Measurements from ENCODE around the gene SLC5A10.

DNA sequence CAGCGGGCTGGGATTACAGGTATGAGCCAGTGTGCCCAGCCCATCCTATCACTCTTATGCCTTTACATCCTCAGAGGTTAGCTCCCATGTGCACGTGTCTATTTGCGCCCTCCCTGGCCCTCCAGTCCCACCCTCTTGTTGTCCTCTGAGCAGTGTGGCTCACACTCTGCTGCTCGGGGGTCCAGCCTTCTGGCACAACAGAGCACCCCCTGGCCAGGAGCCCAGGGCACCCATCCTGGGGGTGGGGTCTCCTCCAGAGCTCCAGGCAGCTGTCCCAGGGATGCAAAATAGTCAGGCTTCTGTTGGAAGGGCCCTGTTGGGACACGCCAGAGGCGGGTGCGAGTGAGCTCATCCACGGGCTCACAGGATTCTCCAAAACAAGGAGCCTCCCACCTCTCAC is 64.3 kb downstream of the SLC5A10 start:
- TF ChIP-seq, protein P1, sequence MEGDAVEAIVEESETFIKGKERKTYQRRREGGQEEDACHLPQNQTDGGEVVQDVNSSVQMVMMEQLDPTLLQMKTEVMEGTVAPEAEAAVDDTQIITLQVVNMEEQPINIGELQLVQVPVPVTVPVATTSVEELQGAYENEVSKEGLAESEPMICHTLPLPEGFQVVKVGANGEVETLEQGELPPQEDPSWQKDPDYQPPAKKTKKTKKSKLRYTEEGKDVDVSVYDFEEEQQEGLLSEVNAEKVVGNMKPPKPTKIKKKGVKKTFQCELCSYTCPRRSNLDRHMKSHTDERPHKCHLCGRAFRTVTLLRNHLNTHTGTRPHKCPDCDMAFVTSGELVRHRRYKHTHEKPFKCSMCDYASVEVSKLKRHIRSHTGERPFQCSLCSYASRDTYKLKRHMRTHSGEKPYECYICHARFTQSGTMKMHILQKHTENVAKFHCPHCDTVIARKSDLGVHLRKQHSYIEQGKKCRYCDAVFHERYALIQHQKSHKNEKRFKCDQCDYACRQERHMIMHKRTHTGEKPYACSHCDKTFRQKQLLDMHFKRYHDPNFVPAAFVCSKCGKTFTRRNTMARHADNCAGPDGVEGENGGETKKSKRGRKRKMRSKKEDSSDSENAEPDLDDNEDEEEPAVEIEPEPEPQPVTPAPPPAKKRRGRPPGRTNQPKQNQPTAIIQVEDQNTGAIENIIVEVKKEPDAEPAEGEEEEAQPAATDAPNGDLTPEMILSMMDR (IDR thresholded peaks at IDR 0.05) = no peak
- TF ChIP-seq POLR2AphosphoS5 (IDR thresholded peaks at IDR 0.05) (no peak), POLR2A (IDR thresholded peaks at IDR 0.05) (no peak)

All from transverse colon (tissue), 4 donors.